GM23248 (cell line): ENCODE data around the gene DUSP21. TPM values are rescaled to one million over a fixed set of nuclear protein-coding genes. Genes with fewer than 3 reads are reported as not detected.
"Not testable (repeated sequence)": the region's sequence is repeated elsewhere in the genome, so short reads cannot be mapped to it uniquely, and the experiment has no call there.

ENCODE experiments used
- DNase-seq: peaks from one replicate; pipeline ENCODE4 v3.0.0-alpha.2; 2015
- H2AFZ ChIP-seq: fragments of 200-600 bp; sonication (generic); 2 replicates; pipeline ENCODE4 v1.6.1; 2016; ENCODE audit warnings: antibody characterized with exemption
- H3F3A ChIP-seq: fragments of 200-600 bp; sonication (generic); 2 replicates; pipeline ENCODE4 v1.6.1; 2016; ENCODE audit warnings: mild to moderate bottlenecking, antibody characterized with exemption, mixed run types; ENCODE audit not compliant: insufficient read depth
- H3K27ac ChIP-seq: fragments of 200-600 bp; sonication (generic); 2 replicates; pipeline ENCODE4 v1.5.1; 2016; ENCODE audit warnings: mild to moderate bottlenecking
- H3K27me3 ChIP-seq: fragments of 200-600 bp; sonication (generic); replicated peaks from 2 replicates; pipeline ENCODE4 v1.6.1; 2016; ENCODE audit warnings: mild to moderate bottlenecking; ENCODE audit not compliant: insufficient read depth
- H3K36me3 ChIP-seq: fragments of 200-600 bp; sonication (generic); 2 replicates; pipeline ENCODE4 v1.6.1; 2016; ENCODE audit warnings: low read depth, mild to moderate bottlenecking
- H3K4me1 ChIP-seq: fragments of 200-600 bp; sonication (generic); 2 replicates; pipeline ENCODE4 v1.6.1; 2016; ENCODE audit warnings: mild to moderate bottlenecking; ENCODE audit not compliant: insufficient read depth
- H3K4me2 ChIP-seq: fragments of 200-600 bp; sonication (generic); one replicate; pipeline ENCODE4 v1.6.1; 2016; ENCODE audit warnings: mild to moderate bottlenecking; ENCODE audit not compliant: unreplicated experiment
- H3K4me3 ChIP-seq: fragments of 200-600 bp; sonication (generic); 2 replicates; pipeline ENCODE4 v1.5.1; 2016; ENCODE audit warnings: mild to moderate bottlenecking
- H3K79me2 ChIP-seq: fragments of 200-600 bp; sonication (generic); 2 replicates; pipeline ENCODE4 v1.6.1; 2016; ENCODE audit warnings: mild to moderate bottlenecking; ENCODE audit not compliant: insufficient read depth
- H3K9ac ChIP-seq: fragments of 200-600 bp; sonication (generic); 2 replicates; pipeline ENCODE4 v1.6.1; 2016; ENCODE audit warnings: mild to moderate bottlenecking
- H3K9me2 ChIP-seq: fragments of 200-600 bp; sonication (generic); 2 replicates; pipeline ENCODE4 v1.6.1; 2016; ENCODE audit warnings: mixed run types, mild to moderate bottlenecking, moderate library complexity; ENCODE audit not compliant: insufficient read depth
- H3K9me3 ChIP-seq: fragments of 200-600 bp; sonication (generic); one replicate; pipeline ENCODE4 v1.6.1; 2017; ENCODE audit warnings: low read depth
- H4K20me1 ChIP-seq: fragments of 200-600 bp; sonication (generic); 2 replicates; pipeline ENCODE4 v1.6.0; 2016; ENCODE audit not compliant: insufficient read depth
- EZH2 ChIP-seq: fragments of 200-600 bp; sonication (generic); IDR thresholded peaks from 2 replicates; pipeline ENCODE4 v1.6.1; 2018; ENCODE audit warnings: antibody characterized with exemption, mild to moderate bottlenecking; ENCODE audit not compliant: insufficient read depth, poor library complexity, severe bottlenecking
- EZH2phosphoT487 ChIP-seq: fragments of 200-600 bp; sonication (generic); IDR thresholded peaks from 2 replicates; pipeline ENCODE4 v1.6.1; 2018; ENCODE audit warnings: antibody characterized with exemption, moderate library complexity, mild to moderate bottlenecking, low read depth; ENCODE audit not compliant: insufficient read depth
- WGBS, 2 experiments: methylation state at CpG; one replicate each; pipeline ENCODE4 v1.1.6; 2015 to 2017; ENCODE audit warnings: low lambda C conversion rate in 2 of 2, low coverage in 1 of 2; ENCODE audit errors: missing lambda C conversion rate in 2 of 2; 5-methylcytosine and 5-hydroxymethylcytosine counted together
- in situ Hi-C: fragments of 300-500 bp; cut with MboI; formaldehyde crosslinking; loops from 2 replicates; pipeline ENCODE4 v1.15.0; 2020
- polyA plus RNA-seq: library from polyadenylated mRNA; unstranded; fragments of >200 nt; fragmentation: Nextera tagmentation; extraction: Ambion mirVana; gene quantifications from 2 replicates; pipeline ENCODE4 v1.2.1, GENCODE V29; 2016
- total RNA-seq: library from RNA; depleted of rRNA; stranded (reverse); fragments of >200 nt; shearing (Covaris generic); gene quantifications from 2 replicates; pipeline ENCODE4 v1.2.3, GENCODE V29; 2014

Gene DUSP21
- total and polyA plus RNA-seq, 2 experiments from 2014 or later: not detected

GRCh38 chrX:44817029-44817428 is 26.8 kb upstream of the DUSP21 start:
- Histone ChIP-seq H3K27me3 (no peaks in the 10 kb centered on the region), H3K9ac (no peak overlapping the region), H3K4me2 (no peak overlapping the region), H3K36me3 (no peaks in the 10 kb centered on the region), H3F3A (no peaks in the 10 kb centered on the region), H3K79me2 (no peaks in the 10 kb centered on the region), H4K20me1 (no peaks in the 10 kb centered on the region), H3K4me3 (no peak overlapping the region), H3K27ac (no peak overlapping the region), H2AFZ (no peak overlapping the region), H3K4me1 (no peaks in the 10 kb centered on the region), H3K9me2 (no peaks in the 10 kb centered on the region), H3K9me3 (no peaks in the 10 kb centered on the region)
- no peak for DNase-seq
- TF ChIP-seq EZH2phosphoT487 (no peak), EZH2 (no peak)
- in situ Hi-C loops: no loop called here
- 71 to 81% methylated on average over 6 of the region's 7 CpGs for WGBS, 2 experiments

GRCh38 chrX:44822601-44823000 is 21.2 kb upstream of the DUSP21 start:
- H3K9ac ChIP-seq: no peak overlapping the region
- no peaks in the 10 kb centered on the region for H3K9me3 ChIP-seq

GRCh38 chrX:44823193-44823592 is 20.6 kb upstream of the DUSP21 start:
- H3F3A ChIP-seq, H3K9ac ChIP-seq, DNase-seq, H3K4me1 ChIP-seq, H3K36me3 ChIP-seq, H3K9me2 ChIP-seq, H3K27ac ChIP-seq, in situ Hi-C loops, H3K4me2 ChIP-seq, H3K79me2 ChIP-seq, H3K4me3 ChIP-seq, H2AFZ ChIP-seq, H3K9me3 ChIP-seq, H3K27me3 ChIP-seq, H4K20me1 ChIP-seq: not testable (repeated sequence)
- 79 to 100% methylated on average over 1 to 2 of the region's 2 CpGs for WGBS, 2 experiments

More at GRCh38 chrX:44822601-44823000, 21.2 kb upstream of the DUSP21 start:
- in situ Hi-C loops: no loop called here
- no peaks in the 10 kb centered on the region for H3F3A ChIP-seq
- no peak overlapping the region for H3K27ac ChIP-seq
- TF ChIP-seq EZH2phosphoT487 (no peak), EZH2 (no peak)
- H3K9me2 ChIP-seq: no peaks in the 10 kb centered on the region
- H3K79me2 ChIP-seq: no peaks in the 10 kb centered on the region
- 0 out of 2 replicates have a peak, but pooled peaks cover under 1% of the 10 kb centered on the region for H3K4me1 ChIP-seq
- H3K27me3 ChIP-seq: no peaks in the 10 kb centered on the region
- no peaks in the 10 kb centered on the region for H4K20me1 ChIP-seq
- H2AFZ ChIP-seq: no peak overlapping the region
- H3K4me3 ChIP-seq: no peak overlapping the region
- no peak for DNase-seq
- no peaks in the 10 kb centered on the region for H3K36me3 ChIP-seq
- no peak overlapping the region for H3K4me2 ChIP-seq

DNA sequence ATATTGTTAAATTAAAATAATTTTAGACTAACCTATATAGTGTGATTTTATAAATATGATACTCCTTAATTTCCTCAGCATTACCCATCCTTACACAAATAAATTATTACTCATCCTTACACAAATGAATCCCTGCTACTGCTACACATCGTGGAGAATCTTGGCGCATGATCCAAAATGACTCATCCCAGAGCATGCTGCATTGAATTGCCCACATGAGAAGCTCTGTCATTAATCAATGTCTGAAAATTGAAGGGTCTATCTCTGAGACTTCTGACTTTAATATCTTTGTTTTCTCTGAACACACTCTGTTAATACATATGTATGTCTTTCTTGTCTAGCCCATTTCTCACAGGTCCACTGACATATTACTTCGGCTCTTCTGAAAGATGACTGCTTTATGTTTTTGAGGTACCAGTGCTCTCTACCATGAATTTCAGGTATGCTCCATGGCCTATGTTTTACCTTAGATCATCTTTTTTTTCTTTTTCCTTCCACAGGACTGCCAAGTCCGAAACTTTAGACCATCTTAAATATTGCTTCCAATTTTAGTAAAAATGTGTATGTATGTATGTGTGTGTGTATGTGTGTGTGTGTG is 15.7 kb upstream of the DUSP21 start:
- H4K20me1 ChIP-seq: no peaks in the 10 kb centered on the region
- 0 out of 2 replicates have a peak, but pooled peaks cover 3% of the 10 kb centered on the region for H3K4me1 ChIP-seq
- no peaks in the 10 kb centered on the region for H3F3A ChIP-seq
- H3K27me3 ChIP-seq: no peaks in the 10 kb centered on the region
- WGBS, 2 experiments: 15 to 33% methylated on average over 4 of the region's 4 CpGs
- H2AFZ ChIP-seq: no peak overlapping the region
- no peak overlapping the region for H3K4me3 ChIP-seq
- H3K79me2 ChIP-seq: no peaks in the 10 kb centered on the region
- H3K9ac ChIP-seq: no peak overlapping the region
- H3K9me2 ChIP-seq: no peaks in the 10 kb centered on the region
- H3K9me3 ChIP-seq: no peaks in the 10 kb centered on the region
- TF ChIP-seq EZH2: no peak
- no peak for TF ChIP-seq EZH2phosphoT487
- no peak overlapping the region for H3K27ac ChIP-seq
- no peaks in the 10 kb centered on the region for H3K36me3 ChIP-seq
- no peak overlapping the region for H3K4me2 ChIP-seq
- DNase-seq: peak; percentile 78
- in situ Hi-C loops: no loop called here

DNA sequence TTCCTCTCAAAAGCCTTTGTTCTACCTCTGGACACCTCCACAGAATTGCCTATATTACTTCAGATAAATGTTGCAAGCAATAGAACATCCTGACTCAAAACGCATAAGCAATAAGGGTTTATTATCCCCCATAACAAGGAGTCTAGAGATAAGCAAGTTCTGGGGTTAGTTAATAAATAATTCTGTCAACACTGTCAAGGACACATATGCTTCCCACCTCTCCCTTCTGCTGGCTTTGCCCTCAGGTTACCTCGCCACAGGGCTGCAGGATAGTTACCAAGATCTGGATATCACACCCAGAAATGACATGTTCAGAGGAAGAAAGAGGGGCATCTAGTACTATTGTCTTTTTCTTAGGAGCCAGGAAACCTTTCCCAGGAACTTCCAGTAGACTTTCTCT is 14.0 kb upstream of the DUSP21 start:
- WGBS, 2 experiments: 89 to 92% methylated on average over 2 of the region's 2 CpGs
- H3K79me2 ChIP-seq: no peaks in the 10 kb centered on the region

More for the DNA sequence above, 14.0 kb upstream of the DUSP21 start:
- Histone ChIP-seq H3K27me3 (no peaks in the 10 kb centered on the region), H3K4me1 (0 out of 2 replicates have a peak, but pooled peaks cover 3% of the 10 kb centered on the region), H2AFZ (no peak overlapping the region), H3K9me2 (no peaks in the 10 kb centered on the region), H3K9me3 (no peaks in the 10 kb centered on the region), H3K9ac (no peak overlapping the region), H3K36me3 (no peaks in the 10 kb centered on the region), H3K4me2 (no peak overlapping the region), H3K27ac (no peak overlapping the region), H3F3A (no peaks in the 10 kb centered on the region), H4K20me1 (no peaks in the 10 kb centered on the region), H3K4me3 (no peak overlapping the region)
- in situ Hi-C loops: no loop called here
- TF ChIP-seq EZH2: no peak
- no peak for TF ChIP-seq EZH2phosphoT487
- DNase-seq: no peak
